Nephron progenitor cell (in vitro differentiated cells): ENCODE data around the gene AGAP3.

ENCODE experiments used
- DNase-seq: peaks from one replicate; pipeline ENCODE4 v3.0.0; 2021
- H3K27ac Mint-ChIP-seq: 2 replicates; pipeline ENCODE4 v1.8.0; 2021; ENCODE audit warnings: mild to moderate bottlenecking, moderate library complexity, mixed read lengths
- H3K27me3 Mint-ChIP-seq: 2 replicates; pipeline ENCODE4 v1.8.0; 2021; ENCODE audit warnings: mild to moderate bottlenecking, low read depth, mixed read lengths; ENCODE audit not compliant: poor library complexity
- H3K36me3 Mint-ChIP-seq: 2 replicates; pipeline ENCODE4 v1.8.0; 2021; ENCODE audit warnings: low read depth, mixed read lengths
- H3K4me1 Mint-ChIP-seq: 2 replicates; pipeline ENCODE4 v1.8.0; 2021; ENCODE audit warnings: mixed read lengths
- H3K4me3 Mint-ChIP-seq: 2 replicates; pipeline ENCODE4 v1.8.0; 2021; ENCODE audit warnings: mild to moderate bottlenecking, moderate library complexity, mixed read lengths
- H3K9me3 Mint-ChIP-seq: 2 replicates; pipeline ENCODE4 v1.8.0; 2021; ENCODE audit warnings: mild to moderate bottlenecking, moderate library complexity, mixed read lengths
- TF ChIP-seq, protein P1 (sequence below): fragments of 200-600 bp; sonication (generic); IDR thresholded peaks from 2 replicates; pipeline ENCODE4 v1.5.0; 2021; ENCODE audit warnings: antibody characterized with exemption

Gene AGAP3

DNA sequence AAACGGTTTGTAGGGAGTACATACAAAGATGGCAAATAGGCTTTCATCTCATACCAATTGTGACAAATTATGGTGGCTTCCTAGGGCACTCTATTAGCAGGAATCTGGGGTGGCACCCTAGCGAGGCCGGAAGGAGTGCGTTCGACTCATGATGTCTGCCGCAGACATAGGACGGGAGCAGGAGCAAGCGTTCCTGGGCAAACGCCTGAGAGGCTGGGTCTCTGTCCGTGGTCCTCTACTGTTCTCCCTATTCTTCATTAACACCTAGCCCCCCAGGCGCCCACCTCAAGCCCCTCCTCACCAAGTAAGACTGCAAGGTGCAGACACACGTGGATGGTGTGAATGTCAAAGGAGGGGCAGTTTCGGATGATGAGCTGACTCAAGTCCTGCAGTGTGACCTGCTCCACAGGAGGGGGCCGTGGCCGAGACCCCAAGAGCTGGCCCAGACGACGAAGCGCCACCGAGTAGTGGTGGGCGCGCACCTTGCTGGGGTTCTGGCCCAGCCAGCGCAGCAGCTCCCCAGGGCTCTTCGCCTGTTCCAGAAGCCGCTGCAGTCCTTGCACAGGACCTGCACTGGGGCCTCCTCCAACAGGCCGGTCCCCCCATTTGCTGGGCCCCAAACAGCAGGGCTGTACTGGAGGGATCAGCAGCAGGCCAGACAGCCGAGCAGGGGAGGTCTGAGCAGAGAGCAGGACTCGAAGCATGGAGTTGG, 6.9 kb upstream of the AGAP3 start:
- Mint-ChIP-seq H3K27me3 (no peaks in the 10 kb centered on the region), H3K9me3 (no peaks in the 10 kb centered on the region), H3K27ac (peak overlapping the region; percentile 61), H3K36me3 (peaks cover 8% of the 10 kb centered on the region), H3K4me1 (peaks cover 41% of the 10 kb centered on the region), H3K4me3 (peak overlapping the region; percentile 88)
- no peak for DNase-seq
- TF ChIP-seq, protein P1, sequence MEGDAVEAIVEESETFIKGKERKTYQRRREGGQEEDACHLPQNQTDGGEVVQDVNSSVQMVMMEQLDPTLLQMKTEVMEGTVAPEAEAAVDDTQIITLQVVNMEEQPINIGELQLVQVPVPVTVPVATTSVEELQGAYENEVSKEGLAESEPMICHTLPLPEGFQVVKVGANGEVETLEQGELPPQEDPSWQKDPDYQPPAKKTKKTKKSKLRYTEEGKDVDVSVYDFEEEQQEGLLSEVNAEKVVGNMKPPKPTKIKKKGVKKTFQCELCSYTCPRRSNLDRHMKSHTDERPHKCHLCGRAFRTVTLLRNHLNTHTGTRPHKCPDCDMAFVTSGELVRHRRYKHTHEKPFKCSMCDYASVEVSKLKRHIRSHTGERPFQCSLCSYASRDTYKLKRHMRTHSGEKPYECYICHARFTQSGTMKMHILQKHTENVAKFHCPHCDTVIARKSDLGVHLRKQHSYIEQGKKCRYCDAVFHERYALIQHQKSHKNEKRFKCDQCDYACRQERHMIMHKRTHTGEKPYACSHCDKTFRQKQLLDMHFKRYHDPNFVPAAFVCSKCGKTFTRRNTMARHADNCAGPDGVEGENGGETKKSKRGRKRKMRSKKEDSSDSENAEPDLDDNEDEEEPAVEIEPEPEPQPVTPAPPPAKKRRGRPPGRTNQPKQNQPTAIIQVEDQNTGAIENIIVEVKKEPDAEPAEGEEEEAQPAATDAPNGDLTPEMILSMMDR, result no peak

- H3K4me3 Mint-ChIP-seq, result peak overlapping the region; percentile 88
- peak; percentile 56 for DNase-seq
- TF ChIP-seq, protein P1, result no peak
Measured at GRCh38 chr7:151080067-151080521, 6.2 kb upstream of the AGAP3 start.

DNA sequence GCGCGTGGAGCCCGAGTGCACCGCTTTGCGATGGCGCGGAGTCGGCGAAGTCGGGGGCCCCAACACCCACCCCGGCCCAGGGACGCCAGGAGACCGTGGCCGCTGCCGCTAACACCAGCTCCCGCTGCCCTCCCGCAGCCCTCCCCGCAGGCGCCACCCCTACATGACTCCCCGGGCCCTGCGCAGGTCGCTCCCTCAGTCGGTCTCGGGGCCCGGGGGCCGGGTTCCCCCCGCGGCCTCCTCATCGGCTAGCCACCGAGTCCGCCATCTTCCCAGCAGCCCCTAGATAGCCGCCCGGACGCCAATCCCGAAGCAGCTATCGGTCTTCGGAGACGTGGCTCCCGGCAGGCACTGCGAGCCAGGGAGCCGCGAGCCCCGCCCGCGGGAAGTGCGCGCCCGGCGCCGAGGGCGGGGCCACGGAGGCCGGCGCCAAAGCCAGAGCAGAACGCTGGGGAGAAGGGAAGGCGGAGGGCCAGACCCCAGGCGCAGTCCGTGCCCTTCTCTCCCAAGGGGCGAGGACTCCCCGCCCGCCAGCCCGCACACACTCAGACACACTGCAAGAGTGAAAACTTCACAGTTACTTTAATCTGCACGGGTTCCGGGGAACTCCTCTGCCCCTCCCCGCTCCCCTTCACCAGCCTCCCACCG, 5.6 kb upstream of the AGAP3 start, which contains the start of gene FASTK:
FASTK (minus strand) TSS at position 288 of the 648 bp plus-strand sequence; CDS start at position 245, 43 bp downstream.
- Mint-ChIP-seq H3K36me3 (peaks cover 6% of the 10 kb centered on the region), H3K27me3 (no peaks in the 10 kb centered on the region), H3K4me1 (peaks cover 53% of the 10 kb centered on the region), H3K4me3 (peak within 1 kb of the TSS; percentile 89), H3K9me3 (no peaks in the 10 kb centered on the region), H3K27ac (peak within 1 kb of the TSS; percentile 86)
- peak; percentile 87 for DNase-seq
- TF ChIP-seq, protein P1, result no peak

More at GRCh38 chr7:151080067-151080521, 6.2 kb upstream of the AGAP3 start:
- Mint-ChIP-seq H3K27ac (peak overlapping the region; percentile 86), H3K36me3 (peaks cover 8% of the 10 kb centered on the region), H3K9me3 (no peaks in the 10 kb centered on the region), H3K4me1 (peaks cover 47% of the 10 kb centered on the region), H3K27me3 (no peaks in the 10 kb centered on the region)

DNA sequence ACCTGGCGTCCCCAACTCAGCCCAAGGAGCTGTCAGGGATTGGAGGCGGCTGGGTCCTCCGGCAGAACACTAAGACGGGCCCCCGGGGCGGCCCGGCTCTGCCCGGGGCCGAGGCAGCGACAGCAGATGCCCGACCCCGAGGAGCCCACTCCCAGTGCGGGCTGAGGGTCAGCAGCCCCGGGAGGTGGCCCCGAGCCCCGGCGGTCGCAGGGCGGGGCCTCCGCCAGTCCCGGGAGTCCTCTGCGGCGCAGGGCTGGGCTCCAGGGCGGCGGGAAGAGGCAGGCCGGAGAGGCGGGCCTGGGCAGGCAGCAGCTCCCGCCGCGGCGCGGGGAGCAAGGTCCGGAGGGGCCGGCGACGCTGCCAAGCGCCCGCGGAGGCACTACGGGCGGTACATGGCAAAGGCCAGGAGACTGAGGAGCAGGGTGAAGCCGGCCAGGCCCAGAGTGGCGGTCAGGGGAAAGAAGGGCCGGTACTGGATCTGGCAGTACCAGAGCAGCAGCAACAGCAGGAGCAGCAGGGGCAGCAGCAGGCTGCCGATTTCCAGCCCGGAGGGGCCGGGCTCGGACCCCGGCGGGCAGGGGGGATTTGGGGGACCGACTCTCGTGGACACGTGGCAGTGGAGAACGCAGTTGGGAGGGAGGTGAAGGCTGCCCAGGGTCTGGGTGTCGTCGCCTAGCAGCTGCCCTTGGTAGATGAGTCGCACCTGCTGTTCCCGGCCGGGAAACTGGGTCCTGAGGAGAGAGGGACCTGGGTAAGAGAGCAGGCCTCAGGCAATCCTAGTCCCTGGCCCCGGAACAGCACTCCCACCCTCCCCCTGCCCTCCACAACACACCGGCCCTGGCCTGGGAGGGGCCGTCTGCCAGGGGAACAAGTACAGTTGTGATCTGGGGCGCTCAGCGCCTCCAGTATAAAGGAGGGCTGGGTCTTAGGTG, 4.8 kb upstream of the AGAP3 start:
- no peak for DNase-seq
- Mint-ChIP-seq H3K27me3 (no peaks in the 10 kb centered on the region), H3K4me3 (peak overlapping the region; percentile 89), H3K4me1 (peaks cover 55% of the 10 kb centered on the region), H3K27ac (no peak overlapping the region), H3K36me3 (no peaks in the 10 kb centered on the region), H3K9me3 (no peaks in the 10 kb centered on the region)
- TF ChIP-seq, protein P1, result no peak

- Mint-ChIP-seq H3K4me1 (peaks cover 55% of the 10 kb centered on the region), H3K27me3 (no peaks in the 10 kb centered on the region), H3K27ac (no peak overlapping the region), H3K36me3 (no peaks in the 10 kb centered on the region), H3K4me3 (peak overlapping the region; percentile 89), H3K9me3 (no peaks in the 10 kb centered on the region)
- no peak for DNase-seq
- TF ChIP-seq, protein P1, result no peak
Measured at GRCh38 chr7:151082141-151083070, 3.9 kb upstream of the AGAP3 start.
